Peyer's patch (tissue), 4 donors: ENCODE results near the gene TBL2. TPM values are rescaled to one million over a fixed set of nuclear protein-coding genes. Genes with fewer than 3 reads are reported as not detected.
"Not testable (repeated sequence)": the region's sequence is repeated elsewhere in the genome, so short reads cannot be mapped to it uniquely, and the experiment has no call there.

Source experiments
- DNase-seq, 3 donors: peaks; one replicate each; pipeline ENCODE4 v3.0.0-alpha.2; 2017 to 2019
- H3K27ac ChIP-seq, 4 donors: fragments of 200-600 bp; sonication (generic); one replicate each; pipeline ENCODE4 v1.5.1; 2016 to 2019
- H3K27me3 ChIP-seq, 2 donors: fragments of 200-600 bp; sonication (generic); one replicate each; pipeline ENCODE4 v1.5.1; 2019
- H3K36me3 ChIP-seq, 3 donors: fragments of 200-600 bp; sonication (generic); one replicate each; pipeline ENCODE4 v1.5.1; 2016 to 2019
- H3K4me1 ChIP-seq, 4 donors: fragments of 200-600 bp; sonication (generic); one replicate each; pipeline ENCODE4 v1.5.1; 2016 to 2019
- H3K4me3 ChIP-seq, 4 donors: fragments of 200-600 bp; sonication (generic); 1 replicate in 3 of 4; 2 replicates in 1 of 4; pipeline ENCODE4 v1.5.1; 2016 to 2019; ENCODE audit warnings: mild to moderate bottlenecking in 1 of 4
- H3K9me3 ChIP-seq, 4 donors: fragments of 200-600 bp; sonication (generic); one replicate each; pipeline ENCODE4 v1.5.1; 2016 to 2019; ENCODE audit warnings: mild to moderate bottlenecking in 1 of 4
- CTCF ChIP-seq, 6 experiments: fragments of 450-650 bp in 4 of 6; fragments of 200-600 bp in 2 of 6; sonication (generic) in 1 of 6; IDR thresholded peaks; one replicate each; pipeline ENCODE4 v1.5.1; 2017 to 2019; ENCODE audit warnings: antibody characterized with exemption in 6 of 6, mild to moderate bottlenecking in 3 of 6, moderate library complexity in 1 of 6
- POLR2A ChIP-seq, 2 donors: fragments of 450-650 bp; IDR thresholded peaks; one replicate each; pipeline ENCODE4 v1.5.1; 2017; ENCODE audit warnings: antibody characterized with exemption in 2 of 2, mild to moderate bottlenecking in 2 of 2, moderate library complexity in 2 of 2
- total RNA-seq, 4 donors: library from RNA; depleted of rRNA; stranded (reverse); fragments of >200 nt; gene quantifications; one replicate each; pipeline ENCODE4 v1.1.0, GENCODE V29; 2016

TBL2 gene
- total RNA-seq, 4 donors from 2014 or later, result 35.6 to 61.9 (median 46.1) TPM

DNA sequence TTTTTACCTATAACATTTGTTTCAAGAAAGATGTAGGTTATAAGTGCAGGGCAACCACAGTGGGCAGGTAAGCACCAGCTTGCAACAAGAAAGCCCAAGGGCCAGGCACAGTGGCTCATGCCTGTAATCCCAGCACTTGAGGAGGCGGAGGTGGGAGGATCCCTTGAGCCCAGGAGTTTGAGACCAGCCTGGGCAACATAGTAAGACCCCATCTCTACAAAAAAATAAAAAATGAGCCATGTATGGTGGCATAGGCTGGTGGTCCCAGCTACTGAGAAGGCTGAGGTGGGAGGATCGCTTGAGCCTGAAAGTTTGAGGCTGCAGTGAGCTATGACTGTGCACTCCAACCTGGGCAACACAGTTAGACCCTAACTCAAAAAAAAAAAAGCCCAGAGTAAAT is 33.7 kb downstream of the TBL2 start:
- Histone ChIP-seq H3K36me3 (peaks cover 0 to 92% (median 0%) of the 10 kb centered on the region in 3 donors), H3K27me3 (no peaks in the 10 kb centered on the region), H3K4me3 (no peak overlapping the region), H3K4me1 (peaks cover 0 to 5% (median 0%) of the 10 kb centered on the region in 4 donors), H3K9me3 (no peaks in the 10 kb centered on the region), H3K27ac (no peak overlapping the region)
- no peak for TF ChIP-seq CTCF (IDR thresholded peaks at IDR 0.05)
- no peak for TF ChIP-seq POLR2A (IDR thresholded peaks at IDR 0.05)
- DNase-seq, result no peak

- H3K36me3 ChIP-seq, result peaks cover 0 to 94% (median 0%) of the 10 kb centered on the region in 3 donors
- no peak for DNase-seq
Observed at GRCh38 chr7:73541722-73542121, 36.7 kb downstream of the TBL2 start.

DNA sequence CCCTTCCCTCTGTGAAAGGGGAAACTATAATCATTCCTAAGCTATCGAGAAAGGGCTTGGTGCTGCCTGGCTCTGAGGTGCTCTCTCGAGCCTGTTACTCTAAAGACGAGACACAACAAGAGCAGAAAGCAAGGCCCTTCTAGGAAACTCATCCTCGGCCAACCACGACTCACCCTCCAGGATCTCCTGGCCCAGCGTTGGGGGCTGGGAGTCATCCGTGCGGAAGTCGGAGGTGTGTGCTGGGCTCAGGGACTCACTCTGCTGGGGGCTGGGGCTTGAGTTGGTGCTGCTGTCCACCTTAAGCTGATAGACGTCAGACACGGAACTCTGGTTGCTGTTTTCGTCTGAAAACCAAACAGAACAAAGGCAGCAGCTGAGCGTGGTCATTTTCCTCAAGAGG is 38.7 kb downstream of the TBL2 start:
- no peaks in the 10 kb centered on the region for H3K27me3 ChIP-seq
- TF ChIP-seq POLR2A (IDR thresholded peaks at IDR 0.05) (no peak), CTCF (IDR thresholded peaks at IDR 0.05) (no peak)
- H3K9me3 ChIP-seq, result no peaks in the 10 kb centered on the region
- H3K27ac ChIP-seq, result no peak overlapping the region
- no peak for DNase-seq
- H3K4me1 ChIP-seq, result no peaks in the 10 kb centered on the region
- no peak overlapping the region for H3K4me3 ChIP-seq
- H3K36me3 ChIP-seq, result peaks cover 0 to 98% (median 0%) of the 10 kb centered on the region in 3 donors

More at GRCh38 chr7:73541722-73542121, 36.7 kb downstream of the TBL2 start:
- H3K27ac ChIP-seq, result no peak overlapping the region
- no peak overlapping the region for H3K4me3 ChIP-seq
- H3K9me3 ChIP-seq, result no peaks in the 10 kb centered on the region
- H3K27me3 ChIP-seq, result no peaks in the 10 kb centered on the region
- TF ChIP-seq CTCF (IDR thresholded peaks at IDR 0.05), result no peak
- no peak for TF ChIP-seq POLR2A (IDR thresholded peaks at IDR 0.05)
- H3K4me1 ChIP-seq, result peaks cover 0 to 5% (median 0%) of the 10 kb centered on the region in 4 donors

DNA sequence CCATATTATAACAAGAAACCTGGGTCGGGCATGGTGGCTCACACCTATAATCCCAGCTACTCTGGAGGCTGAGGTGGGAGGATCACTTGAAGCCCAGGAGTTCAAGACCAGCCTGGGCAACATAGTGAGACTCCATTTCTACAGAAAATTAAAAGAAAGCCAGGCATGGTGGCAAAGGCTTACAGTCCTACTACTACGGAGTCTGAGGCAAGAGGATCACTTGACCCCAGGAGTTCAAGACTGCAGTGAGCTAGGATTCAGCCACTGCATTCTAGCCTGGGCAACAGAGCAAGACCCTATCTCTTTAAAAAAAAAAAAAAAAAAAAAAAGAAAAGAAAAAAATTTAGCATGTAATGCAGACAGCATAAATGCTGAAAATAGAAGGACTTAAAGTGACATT is 39.9 kb downstream of the TBL2 start:
- H3K4me3 ChIP-seq, H3K27me3 ChIP-seq, H3K27ac ChIP-seq, DNase-seq, H3K9me3 ChIP-seq, H3K4me1 ChIP-seq: not testable (repeated sequence)
- peaks cover 0 to 91% (median 0%) of the 10 kb centered on the region in 3 donors for H3K36me3 ChIP-seq

- H3K4me1 ChIP-seq, result no peaks in the 10 kb centered on the region
- no peak for DNase-seq
- H3K27me3 ChIP-seq, result no peaks in the 10 kb centered on the region
- no peaks in the 10 kb centered on the region for H3K9me3 ChIP-seq
- TF ChIP-seq CTCF (IDR thresholded peaks at IDR 0.05) (no peak), POLR2A (IDR thresholded peaks at IDR 0.05) (no peak)
- H3K4me3 ChIP-seq, result no peak overlapping the region
- peaks cover 0 to 76% (median 0%) of the 10 kb centered on the region in 3 donors for H3K36me3 ChIP-seq
- H3K27ac ChIP-seq, result no peak overlapping the region
Observed at GRCh38 chr7:73537051-73537450, 41.3 kb downstream of the TBL2 start.

GRCh38 chr7:73536479-73536878 is 41.9 kb downstream of the TBL2 start:
- Histone ChIP-seq H3K27ac (no peak overlapping the region), H3K9me3 (no peaks in the 10 kb centered on the region), H3K27me3 (no peaks in the 10 kb centered on the region), H3K4me3 (no peak overlapping the region), H3K36me3 (peaks cover 0 to 71% (median 0%) of the 10 kb centered on the region in 3 donors), H3K4me1 (no peaks in the 10 kb centered on the region)
- no peak for TF ChIP-seq POLR2A (IDR thresholded peaks at IDR 0.05)
- no peak for TF ChIP-seq CTCF (IDR thresholded peaks at IDR 0.05)
- no peak for DNase-seq

DNA sequence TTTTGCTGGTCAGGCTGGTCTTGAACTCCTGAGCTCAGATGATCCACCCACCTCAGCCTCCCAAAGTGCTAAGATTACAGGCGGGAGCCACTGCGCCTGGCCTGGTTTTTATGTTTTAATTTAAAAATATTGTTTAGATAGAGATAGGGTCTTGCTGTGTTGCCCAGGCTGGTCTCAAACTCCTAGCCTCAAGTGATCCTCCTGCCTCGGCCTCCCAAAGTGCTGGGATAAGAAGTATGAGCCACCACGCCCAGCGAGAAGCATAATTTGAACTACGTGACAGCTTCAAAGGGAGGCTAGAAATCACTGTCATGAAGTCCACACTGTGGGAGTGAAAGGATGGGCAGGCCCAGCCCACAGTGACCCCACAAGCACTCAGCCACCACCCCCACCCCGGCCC is 42.5 kb downstream of the TBL2 start:
- peaks cover 0 to 65% (median 0%) of the 10 kb centered on the region in 3 donors for H3K36me3 ChIP-seq
- not testable (repeated sequence) for H3K27me3 ChIP-seq, H3K4me1 ChIP-seq, H3K9me3 ChIP-seq, DNase-seq, H3K4me3 ChIP-seq, H3K27ac ChIP-seq
